Ectodermal cell (in vitro differentiated cells): ENCODE results near the gene SOS1.
"Not testable (repeated sequence)": the region's sequence is repeated elsewhere in the genome, so short reads cannot be mapped to it uniquely, and the experiment has no call there.

Source experiments
- H3K27ac ChIP-seq: 2 replicates; pipeline ENCODE4 v1.7.0; 2013; ENCODE audit warnings: mild to moderate bottlenecking, low read depth, low read length; ENCODE audit not compliant: insufficient read depth, poor library complexity, severe bottlenecking
- H3K27me3 ChIP-seq: 2 replicates; pipeline ENCODE4 v1.7.0; 2013; ENCODE audit warnings: mild to moderate bottlenecking, low read length; ENCODE audit not compliant: insufficient read depth, control insufficient read depth, poor library complexity, severe bottlenecking
- H3K36me3 ChIP-seq: one replicate; pipeline ENCODE4 v1.7.0; 2013; ENCODE audit warnings: low read length; ENCODE audit not compliant: control insufficient read depth, insufficient read depth
- H3K4me1 ChIP-seq: one replicate; pipeline ENCODE4 v1.7.0; 2013; ENCODE audit warnings: low read length; ENCODE audit not compliant: control insufficient read depth, insufficient read depth
- H3K4me3 ChIP-seq: 2 replicates; pipeline ENCODE4 v1.7.0; 2013; ENCODE audit warnings: low read depth, low read length, control low read depth; ENCODE audit not compliant: insufficient read depth
- H3K9me3 ChIP-seq: 2 replicates; pipeline ENCODE4 v1.7.0; 2013; ENCODE audit warnings: mild to moderate bottlenecking, low read length, moderate library complexity; ENCODE audit not compliant: control insufficient read depth
- WGBS, 2 experiments: methylation state at CpG; one replicate each; pipeline ENCODE4 v1.1.7; 2013; ENCODE audit warnings: missing lambda C conversion rate in 2 of 2; 5-methylcytosine and 5-hydroxymethylcytosine counted together

The SOS1 gene

DNA sequence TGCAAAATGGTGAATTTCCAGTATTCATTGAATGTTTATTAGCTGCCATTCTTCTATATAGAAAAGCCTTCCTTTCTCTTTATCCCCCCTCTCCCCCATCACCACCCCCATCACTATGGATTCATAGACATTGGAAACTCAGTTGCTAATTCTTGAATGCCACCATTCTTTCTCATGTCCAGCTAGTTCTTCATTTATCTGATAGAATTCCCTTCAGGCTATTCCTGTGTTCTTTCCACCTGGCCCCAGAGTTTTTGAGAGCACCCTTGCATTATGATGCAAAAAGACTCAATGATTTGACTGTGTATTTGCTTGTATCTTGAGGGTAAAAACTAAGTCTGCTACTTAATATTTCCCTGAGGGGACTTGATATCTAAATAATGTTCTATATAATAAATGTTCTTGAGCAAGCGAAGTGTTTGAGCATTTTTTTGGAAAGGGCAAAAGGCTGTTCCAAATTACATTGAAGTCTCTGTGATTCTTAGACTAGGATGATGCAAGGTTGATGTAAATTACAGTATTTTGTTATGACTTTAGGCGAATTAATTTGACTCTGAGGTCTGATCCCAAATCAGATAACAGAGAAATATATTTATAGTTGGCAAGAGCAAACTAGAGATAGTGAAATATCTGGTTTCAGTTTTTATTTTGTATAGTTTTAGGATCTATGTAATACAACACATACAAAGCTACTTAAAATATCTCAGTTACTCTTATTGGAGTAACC, 18.8 kb upstream of the SOS1 start:
- H3K9me3 ChIP-seq: no peaks in the 10 kb centered on the region
- H3K36me3 ChIP-seq: no peaks in the 10 kb centered on the region
- no peaks in the 10 kb centered on the region for H3K27me3 ChIP-seq
- 85 to 93% methylated on average over 2 of the region's 2 CpGs for WGBS, 2 experiments
- no peaks in the 10 kb centered on the region for H3K4me1 ChIP-seq
- H3K27ac ChIP-seq: no peak overlapping the region
- no peak overlapping the region for H3K4me3 ChIP-seq

DNA sequence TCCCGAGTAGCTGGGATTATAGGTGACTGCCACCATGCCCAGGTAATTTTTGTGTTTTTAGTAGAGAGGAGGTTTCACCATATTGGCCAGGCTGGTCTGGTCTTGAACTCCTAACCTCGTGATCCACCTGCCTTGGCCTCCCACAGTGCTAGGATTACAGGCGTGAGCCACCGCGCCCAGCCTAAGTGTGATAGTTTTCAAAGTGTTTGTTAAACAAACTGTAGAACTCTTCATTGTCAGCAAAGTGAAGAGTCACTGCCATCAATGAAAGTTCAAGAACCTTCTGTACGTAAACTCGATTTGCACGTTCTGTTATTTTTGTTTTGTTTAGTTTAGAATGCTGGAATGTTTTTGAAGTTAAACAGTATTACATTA, 18.0 kb upstream of the SOS1 start:
- Histone ChIP-seq H3K36me3 (no peaks in the 10 kb centered on the region), H3K4me3 (no peak overlapping the region), H3K9me3 (no peaks in the 10 kb centered on the region), H3K27me3 (no peaks in the 10 kb centered on the region), H3K4me1 (no peaks in the 10 kb centered on the region), H3K27ac (no peak overlapping the region)
- WGBS, 2 experiments: 92 to 93% methylated on average over 8 of the region's 8 CpGs

DNA sequence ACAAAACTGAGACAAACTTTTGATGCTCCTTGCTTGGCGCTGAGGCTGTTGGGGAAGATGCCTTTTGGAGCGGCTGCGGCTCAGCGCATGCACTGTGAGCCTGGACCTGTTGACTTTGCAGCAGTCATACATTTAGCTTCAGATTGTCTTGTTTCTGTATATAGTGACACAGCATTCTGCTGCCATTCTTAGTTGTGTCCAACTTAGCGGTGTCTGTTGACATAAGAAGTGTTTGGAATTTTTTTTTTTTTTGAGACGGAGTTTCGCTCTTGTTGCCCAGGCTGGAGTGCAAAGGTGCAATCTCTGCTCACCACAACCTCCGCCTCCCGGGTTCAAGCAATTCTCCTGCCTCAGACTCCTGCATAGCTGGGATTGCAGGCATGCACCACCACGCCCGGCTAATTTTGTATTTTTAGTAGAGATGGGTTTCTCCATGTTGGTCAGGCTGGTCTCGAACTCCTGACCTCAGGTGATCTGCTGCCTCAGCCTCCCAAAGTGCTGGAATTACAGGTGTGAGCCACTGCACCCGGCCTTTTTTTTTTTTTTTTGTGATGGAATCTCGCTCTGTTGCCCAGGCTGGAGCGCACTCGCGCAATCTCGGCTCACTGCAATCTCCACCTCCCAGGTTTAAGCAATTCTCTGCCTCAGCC, 17.5 kb upstream of the SOS1 start:
- WGBS, 2 experiments: 94 to 98% methylated on average over 18 of the region's 18 CpGs
- not testable (repeated sequence) for H3K36me3 ChIP-seq, H3K4me3 ChIP-seq, H3K27me3 ChIP-seq, H3K9me3 ChIP-seq, H3K27ac ChIP-seq, H3K4me1 ChIP-seq

DNA sequence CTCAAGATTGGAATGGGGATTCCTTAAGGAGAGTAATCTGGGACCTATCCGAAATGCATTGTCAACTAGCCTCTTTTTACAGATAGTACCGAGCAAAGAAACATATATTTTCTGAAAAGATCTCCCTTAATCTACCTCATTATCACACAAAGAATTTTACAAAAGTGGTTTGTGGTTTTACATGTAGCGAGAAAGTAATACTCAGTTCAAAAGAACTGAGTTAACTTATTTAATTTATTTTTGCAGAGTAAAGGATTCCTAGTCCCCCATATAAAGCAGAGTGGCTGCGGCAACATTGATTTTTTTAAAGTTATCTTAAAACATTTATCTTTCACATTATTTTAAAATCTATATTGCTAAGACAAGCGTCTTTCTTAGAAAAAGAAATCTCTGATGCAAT, 15.9 kb upstream of the SOS1 start:
- H3K27me3 ChIP-seq: no peaks in the 10 kb centered on the region
- no peak overlapping the region for H3K4me3 ChIP-seq
- no peaks in the 10 kb centered on the region for H3K9me3 ChIP-seq
- no peaks in the 10 kb centered on the region for H3K36me3 ChIP-seq
- H3K27ac ChIP-seq: no peak overlapping the region
- WGBS, 2 experiments: 100% methylated on average over 2 to 4 of the region's 5 CpGs
- no peaks in the 10 kb centered on the region for H3K4me1 ChIP-seq

DNA sequence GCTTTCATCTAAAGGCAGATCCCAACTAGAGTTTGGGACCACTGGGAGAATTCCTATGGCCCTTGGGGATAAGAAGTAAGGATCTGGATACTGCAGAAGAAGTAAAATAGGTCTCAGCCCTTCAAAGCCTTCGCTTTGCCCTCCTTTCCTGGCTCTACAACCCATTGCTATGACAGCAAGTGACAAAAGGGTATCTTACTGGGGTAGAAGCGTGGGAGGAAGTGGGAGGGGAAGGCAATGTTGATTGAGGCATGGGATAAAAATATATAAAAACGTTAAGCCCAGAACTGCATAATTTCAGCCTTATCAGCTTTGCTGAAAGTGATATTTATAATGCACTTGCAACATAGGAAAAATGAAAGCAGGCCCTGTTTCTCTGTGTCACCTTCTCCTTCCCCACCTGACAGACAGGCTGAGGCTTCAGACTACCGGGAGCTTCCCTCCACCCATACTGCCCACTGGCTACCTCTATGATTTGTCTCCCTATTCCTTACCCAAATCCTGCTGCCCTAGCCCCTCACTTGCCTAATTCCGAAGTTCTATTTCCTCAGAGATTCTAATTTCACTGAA, 14.9 kb upstream of the SOS1 start:
- Histone ChIP-seq H3K4me1 (no peaks in the 10 kb centered on the region), H3K27me3 (no peaks in the 10 kb centered on the region), H3K36me3 (no peaks in the 10 kb centered on the region), H3K4me3 (no peak overlapping the region), H3K27ac (no peak overlapping the region), H3K9me3 (no peaks in the 10 kb centered on the region)
- WGBS, 2 experiments: 89 to 93% methylated on average over 5 of the region's 5 CpGs

DNA sequence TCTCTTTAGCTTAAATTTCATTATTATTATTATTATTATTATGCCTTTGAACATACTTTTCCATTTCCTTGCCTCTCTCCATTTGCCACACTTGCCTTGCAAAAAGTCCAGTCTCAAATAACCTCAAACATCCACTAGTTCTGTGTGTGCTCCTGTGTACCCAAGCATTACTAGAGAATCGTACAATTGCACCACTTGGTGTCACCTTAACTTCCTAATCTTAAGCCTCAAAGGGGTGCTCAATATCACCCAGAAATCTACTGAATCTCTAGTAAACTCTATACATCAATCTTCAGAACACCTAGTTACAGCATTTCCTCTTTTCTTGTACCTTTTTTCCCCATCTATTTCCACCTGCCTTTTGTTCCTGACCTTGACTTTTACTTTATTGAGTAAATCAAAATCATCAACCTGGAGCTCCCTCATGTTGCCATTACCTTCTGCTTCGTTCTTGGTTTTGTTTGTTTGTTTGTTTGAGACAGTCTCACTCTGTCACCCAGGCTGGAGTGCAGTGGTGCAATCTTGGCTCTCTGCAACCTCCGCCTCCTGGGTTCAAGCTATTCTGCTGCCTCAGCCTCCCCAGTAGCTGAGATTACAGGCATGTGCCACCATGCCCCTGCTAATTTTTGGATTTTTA, 12.5 kb upstream of the SOS1 start:
- no peaks in the 10 kb centered on the region for H3K36me3 ChIP-seq
- H3K4me3 ChIP-seq: no peak overlapping the region
- WGBS, 2 experiments: 90 to 94% methylated on average over 3 of the region's 3 CpGs
- H3K9me3 ChIP-seq: no peaks in the 10 kb centered on the region
- H3K4me1 ChIP-seq: no peaks in the 10 kb centered on the region
- H3K27me3 ChIP-seq: no peaks in the 10 kb centered on the region
- H3K27ac ChIP-seq: no peak overlapping the region

DNA sequence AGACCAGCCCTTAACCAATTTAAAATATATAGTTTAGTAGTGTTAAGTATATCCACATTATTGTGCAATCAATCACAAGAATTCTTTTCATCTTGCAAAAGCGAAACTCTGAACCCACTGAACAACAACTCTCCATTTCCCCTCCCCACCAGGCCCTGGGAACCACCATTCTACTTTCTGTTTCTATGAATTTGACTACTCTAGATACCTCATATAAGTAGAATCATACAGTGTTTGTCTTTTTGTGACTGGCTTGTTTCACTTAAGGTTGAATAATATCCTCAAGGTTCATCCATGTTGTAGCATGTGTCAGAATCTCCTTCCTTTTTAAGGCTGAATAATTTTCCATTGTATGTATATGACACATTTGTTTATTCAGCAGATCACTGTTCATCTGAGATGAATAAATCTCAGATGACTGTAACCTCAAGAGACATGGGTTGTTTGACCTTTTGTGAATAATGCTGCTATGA, 8.1 kb upstream of the SOS1 start:
- H3K27ac ChIP-seq: no peak overlapping the region
- no peaks in the 10 kb centered on the region for H3K36me3 ChIP-seq
- H3K27me3 ChIP-seq: no peaks in the 10 kb centered on the region
- WGBS, 2 experiments: 91 to 92% methylated on average over 1 of the region's 1 CpG
- H3K9me3 ChIP-seq: no peaks in the 10 kb centered on the region
- H3K4me3 ChIP-seq: no peak overlapping the region
- H3K4me1 ChIP-seq: no peaks in the 10 kb centered on the region

DNA sequence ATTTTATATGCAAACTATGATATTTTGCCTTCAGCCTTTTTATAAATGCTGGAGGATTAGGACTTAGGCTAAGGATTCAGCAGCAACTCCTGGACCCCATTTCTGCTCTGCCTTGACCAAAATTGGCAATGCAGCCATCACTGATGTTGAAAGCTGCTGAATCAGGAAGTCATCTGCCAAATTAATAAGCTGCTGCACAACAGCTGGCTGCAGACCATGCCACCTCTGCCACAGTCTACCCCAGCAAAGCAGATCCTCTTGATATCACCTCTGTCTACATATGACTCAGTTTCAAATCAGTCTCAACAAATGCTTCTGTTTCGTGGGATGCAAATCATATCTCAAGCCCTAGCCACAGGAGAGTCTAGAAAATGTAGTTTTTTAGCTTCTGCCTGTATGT, 7.1 kb upstream of the SOS1 start:
- Histone ChIP-seq H3K9me3 (no peaks in the 10 kb centered on the region), H3K27ac (no peak overlapping the region), H3K27me3 (no peaks in the 10 kb centered on the region), H3K36me3 (no peaks in the 10 kb centered on the region), H3K4me1 (no peaks in the 10 kb centered on the region), H3K4me3 (no peak overlapping the region)
- 81 to 100% methylated on average over 1 of the region's 1 CpG for WGBS, 2 experiments

DNA sequence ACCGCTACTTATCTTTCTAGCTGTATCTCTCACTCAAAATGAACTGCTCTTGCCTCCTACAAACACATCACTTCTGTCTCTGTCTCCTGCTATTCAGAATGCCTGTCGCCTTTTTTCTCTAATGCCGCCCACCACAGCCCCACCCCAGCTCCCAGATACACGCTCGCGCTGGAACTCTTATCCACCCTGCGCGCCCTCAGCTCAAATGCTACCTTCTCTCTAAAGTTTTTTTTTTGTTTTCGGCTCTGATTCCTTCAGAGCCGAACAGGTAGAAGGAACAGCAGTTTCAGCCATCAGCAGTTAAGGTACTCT, 3.9 kb upstream of the SOS1 start:
- Histone ChIP-seq H3K4me3 (peak overlapping the region; percentile 64), H3K4me1 (no peaks in the 10 kb centered on the region), H3K9me3 (no peaks in the 10 kb centered on the region), H3K27ac (peak overlapping the region; percentile 53), H3K36me3 (no peaks in the 10 kb centered on the region), H3K27me3 (no peaks in the 10 kb centered on the region)
- 8 to 10% methylated on average over 10 of the region's 10 CpGs for WGBS, 2 experiments

DNA sequence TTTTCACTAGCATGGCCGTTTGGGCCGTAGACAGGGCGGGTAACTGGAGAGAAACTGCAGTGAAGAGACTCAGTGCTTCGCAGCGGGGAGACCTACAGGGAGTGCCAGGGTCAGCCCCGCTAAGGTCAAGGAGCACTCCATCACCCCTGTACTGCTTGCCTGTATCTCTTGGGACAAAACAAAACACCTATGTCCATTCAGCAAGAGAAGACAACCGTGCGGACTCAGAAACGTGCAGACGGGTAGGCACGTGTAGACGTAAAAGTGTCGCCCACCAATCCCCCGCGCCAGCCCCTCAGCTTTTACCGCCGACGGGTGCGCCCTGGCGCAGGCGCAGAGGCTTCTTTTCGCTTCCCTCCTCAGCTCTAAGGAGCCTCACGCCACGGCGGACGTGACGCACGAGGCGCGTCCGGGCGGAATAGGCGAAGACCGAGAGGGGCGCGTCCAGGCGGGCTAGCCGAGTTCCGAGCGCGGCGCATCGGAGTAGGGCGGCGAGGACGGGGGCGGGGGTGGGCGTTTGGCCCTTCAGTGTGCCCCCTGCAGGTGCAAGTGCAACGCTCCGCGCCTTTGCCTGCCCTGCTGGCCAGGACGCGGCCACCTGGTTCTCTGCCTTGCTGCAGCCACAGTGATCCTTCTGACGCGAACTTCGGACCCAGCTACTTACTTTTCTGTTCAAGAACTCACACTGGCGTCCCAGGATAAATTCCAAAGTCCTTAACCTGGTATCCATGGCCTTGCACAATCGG, 3.3 kb upstream of the SOS1 start:
- no peaks in the 10 kb centered on the region for H3K9me3 ChIP-seq
- H3K4me3 ChIP-seq: peak overlapping the region; percentile 64
- H3K36me3 ChIP-seq: no peaks in the 10 kb centered on the region
- peaks cover under 1% of the 10 kb centered on the region for H3K4me1 ChIP-seq
- no peaks in the 10 kb centered on the region for H3K27me3 ChIP-seq
- 1% methylated on average over 58 of the region's 58 CpGs for WGBS, 2 experiments
- H3K27ac ChIP-seq: peak overlapping the region; percentile 89
